ENCODE data around the gene LMAN2.

DNA sequence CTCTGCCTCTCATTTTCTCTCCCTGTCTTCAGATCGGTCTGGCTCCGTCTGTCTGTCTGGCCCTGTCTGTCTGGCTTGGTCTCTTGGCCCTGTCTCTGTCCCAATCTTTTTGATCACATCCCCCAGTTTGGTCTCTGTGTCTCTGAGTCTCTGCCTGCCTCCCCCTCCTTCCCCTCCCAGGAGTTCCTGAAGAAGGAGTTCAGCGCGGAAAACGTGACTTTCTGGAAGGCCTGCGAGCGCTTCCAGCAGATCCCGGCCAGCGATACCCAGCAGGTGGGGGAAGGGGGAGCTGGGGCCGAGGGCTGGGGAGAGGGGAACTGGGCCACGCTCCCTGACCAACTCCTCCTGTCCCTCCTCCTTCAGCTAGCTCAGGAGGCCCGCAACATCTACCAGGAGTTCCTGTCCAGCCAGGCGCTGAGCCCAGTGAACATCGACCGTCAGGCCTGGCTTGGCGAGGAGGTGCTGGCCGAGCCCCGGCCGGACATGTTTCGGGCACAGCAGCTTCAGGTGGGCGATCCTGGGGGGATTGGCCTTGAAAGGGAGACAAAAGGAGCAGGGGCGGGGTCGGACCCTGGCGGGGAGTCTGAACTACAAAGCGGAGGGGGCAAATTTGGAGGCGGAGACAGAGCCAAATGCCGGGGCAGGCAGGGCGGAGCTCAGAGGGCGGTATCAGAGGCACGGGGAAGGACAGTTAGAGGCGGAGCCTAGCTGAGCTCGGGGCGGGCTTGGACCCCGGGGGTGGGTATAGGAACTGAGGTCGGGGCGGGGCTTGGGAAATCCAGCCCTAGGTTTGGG, 15.3 kb upstream of the LMAN2 start:
- TF ChIP-seq CTCF (IDR thresholded peaks at IDR 0.05) (no peak), EP300 (IDR thresholded peaks at IDR 0.05) (peak; percentile 22)

All from tibial nerve (tissue), 4 donors.